GM12864 (cell line): ENCODE measurements around the gene DBP.
"Not testable (repeated sequence)": the region's sequence is repeated elsewhere in the genome, so short reads cannot be mapped to it uniquely, and the experiment has no call there.

Experiments used
- DNase-seq: peaks from one replicate; pipeline ENCODE4 v3.0.0-alpha.2; 2011; ENCODE audit warnings: low read depth
- H3K4me3 ChIP-seq: 2 replicates; pipeline ENCODE4 v1.5.1; 2011; ENCODE audit warnings: mild to moderate bottlenecking, low read depth, low read length, control low read depth
- CTCF ChIP-seq: IDR thresholded peaks from 2 replicates; pipeline ENCODE4 v1.5.1; 2011; ENCODE audit warnings: low read depth, mild to moderate bottlenecking, moderate library complexity, low read length, control low read depth, inconsistent platforms; ENCODE audit errors: missing control alignments

The DBP gene

GRCh38 chr19:48635263-48635965, 1.8 kb downstream of the DBP start:
- no peak for DNase-seq
- no peak for TF ChIP-seq CTCF
- H3K4me3 ChIP-seq: peak overlapping the region; percentile 64

GRCh38 chr19:48634424-48635262, 2.5 kb downstream of the DBP start:
- TF ChIP-seq CTCF: no peak
- peak; percentile 92 for DNase-seq
- peak overlapping the region; percentile 50 for H3K4me3 ChIP-seq

- TF ChIP-seq CTCF: no peak
- H3K4me3 ChIP-seq: peak overlapping the region; percentile 50
- DNase-seq: no peak
Measured at GRCh38 chr19:48634036-48634342, 3.2 kb downstream of the DBP start.

GRCh38 chr19:48633148-48634035, 3.8 kb downstream of the DBP start:
- TF ChIP-seq CTCF: no peak
- no peak for DNase-seq
- no peak overlapping the region for H3K4me3 ChIP-seq

- DNase-seq: no peak
- TF ChIP-seq CTCF: no peak
- no peak overlapping the region for H3K4me3 ChIP-seq
Measured at GRCh38 chr19:48632692-48633147, 4.5 kb downstream of the DBP start.

GRCh38 chr19:48632286-48632685, 4.9 kb downstream of the DBP start:
- not testable (repeated sequence) for H3K4me3 ChIP-seq, DNase-seq

- DNase-seq: no peak
- no peak overlapping the region for H3K4me3 ChIP-seq
- no peak for TF ChIP-seq CTCF
Measured at GRCh38 chr19:48631225-48631624, 6.0 kb downstream of the DBP start.
